ENCODE data around the gene SLC17A7.

GRCh38 chr19:49407079-49407478, 34.2 kb downstream of the SLC17A7 start:
- TF ChIP-seq CTCF (IDR thresholded peaks at IDR 0.05) = no peak
- no peak for TF ChIP-seq POLR2A (IDR thresholded peaks at IDR 0.05)

Measured in lower leg skin (tissue), 3 donors.